Keratinocyte (primary cell): ENCODE measurements around the gene FRMPD1. TPM values are rescaled to one million over a fixed set of nuclear protein-coding genes. Genes with fewer than 3 reads are reported as not detected.

Source experiments
- DNase-seq: peaks from one replicate; pipeline ENCODE4 v3.0.0-alpha.2; 2011; ENCODE audit warnings: low read depth, missing footprints, low spot score
- FAIRE-seq: peaks from 2 replicates; lab custom pipeline; 2011; peaks lifted over from hg19 to GRCh38; lab: Jason Lieb, UNC
- H2AFZ ChIP-seq: 2 replicates; pipeline ENCODE4 v1.6.0; 2012; ENCODE audit warnings: low read length, control low read depth, inconsistent platforms; ENCODE audit not compliant: control insufficient read depth
- H3K27ac ChIP-seq: 2 replicates; pipeline ENCODE4 v1.5.1; 2011; ENCODE audit warnings: low read length; ENCODE audit not compliant: control insufficient read depth, insufficient read depth
- H3K27me3 ChIP-seq: 3 replicates; pipeline ENCODE4 v1.6.0; 2011; ENCODE audit warnings: low read length; ENCODE audit not compliant: control insufficient read depth, insufficient read depth; ENCODE audit errors: extremely low read depth
- H3K36me3 ChIP-seq, 2 experiments: 2 replicates in 1 of 2; 3 replicates in 1 of 2; pipeline ENCODE4 v1.5.1; 2011; ENCODE audit warnings: low read length in 2 of 2, mild to moderate bottlenecking in 1 of 2; ENCODE audit not compliant: control insufficient read depth in 2 of 2, insufficient read depth in 2 of 2; ENCODE audit errors: extremely low read depth in 1 of 2
- H3K4me1 ChIP-seq: 3 replicates; pipeline ENCODE4 v1.5.1; 2011; ENCODE audit warnings: low read length; ENCODE audit not compliant: control insufficient read depth, insufficient read depth; ENCODE audit errors: extremely low read depth
- H3K4me2 ChIP-seq: 3 replicates; pipeline ENCODE4 v1.6.0; 2011; ENCODE audit warnings: low read depth, low read length; ENCODE audit not compliant: control insufficient read depth, insufficient read depth; ENCODE audit errors: extremely low read depth
- H3K4me3 ChIP-seq, 3 experiments: fragments of 200-600 bp in 1 of 3; sonication (generic) in 1 of 3; 2 replicates in 2 of 3; 3 replicates in 1 of 3; pipeline ENCODE4 v1.5.1; 2011 to 2016; ENCODE audit warnings: low read length in 3 of 3, mild to moderate bottlenecking in 3 of 3, control low read depth in 2 of 3, inconsistent platforms in 1 of 3, low read depth in 1 of 3, mixed read lengths in 1 of 3, mixed run types in 1 of 3, moderate library complexity in 1 of 3; ENCODE audit not compliant: control insufficient read depth in 2 of 3, insufficient read depth in 2 of 3; ENCODE audit errors: extremely low read depth in 1 of 3
- H3K79me2 ChIP-seq: 2 replicates; pipeline ENCODE4 v1.6.0; 2012; ENCODE audit warnings: low read length; ENCODE audit not compliant: control insufficient read depth, insufficient read depth
- H3K9ac ChIP-seq: 3 replicates; pipeline ENCODE4 v1.6.0; 2011; ENCODE audit warnings: low read length; ENCODE audit not compliant: control insufficient read depth, insufficient read depth; ENCODE audit errors: extremely low read depth
- H3K9me1 ChIP-seq: 3 replicates; pipeline ENCODE4 v1.6.0; 2011; ENCODE audit warnings: low read length; ENCODE audit not compliant: control insufficient read depth, insufficient read depth; ENCODE audit errors: extremely low read depth
- H3K9me3 ChIP-seq: 2 replicates; pipeline ENCODE4 v1.5.1; 2012; ENCODE audit warnings: low read depth, low read length; ENCODE audit not compliant: control insufficient read depth
- H4K20me1 ChIP-seq: 3 replicates; pipeline ENCODE4 v1.6.0; 2011; ENCODE audit warnings: low read length; ENCODE audit not compliant: control insufficient read depth, insufficient read depth; ENCODE audit errors: extremely low read depth
- CTCF ChIP-seq, 3 experiments: IDR thresholded peaks in 1 of 3; conservative IDR thresholded peaks in 1 of 3; optimal IDR thresholded peaks in 1 of 3; 2 replicates in 2 of 3; 3 replicates in 1 of 3; pipeline versions ENCODE3 to v1.5.1; 2011; ENCODE audit warnings: low read length in 3 of 3, mild to moderate bottlenecking in 3 of 3, moderate library complexity in 2 of 3, control low read depth in 1 of 3, inconsistent platforms in 1 of 3; ENCODE audit not compliant: insufficient read depth in 2 of 3; ENCODE audit errors: extremely low read depth in 1 of 3
- EZH2 ChIP-seq: IDR thresholded peaks from one replicate; pipeline ENCODE4 v1.6.1; 2012; ENCODE audit warnings: inconsistent platforms, mild to moderate bottlenecking, low read length, moderate library complexity
- dilution Hi-C: fragments of 300-500 bp; cut with MboI; formaldehyde crosslinking; loops from one replicate; pipeline ENCODE4 v1.7.0; 2020; ENCODE audit warnings: low sequenced_read_pairs; ENCODE audit not compliant: extremely low pct_ligation_motif_present
- polyA plus RNA-seq, 5 experiments: library from polyadenylated mRNA; depleted of rRNA in 3 of 5; stranded (reverse) in 3 of 5; stranded (forward) in 1 of 5; unstranded in 1 of 5; fragments of >200 nt; gene quantifications; 1 replicate in 1 of 5; 2 replicates in 3 of 5; 3 replicates in 1 of 5; pipeline versions ENCODE4 v1.2.1 to v1.2.3, GENCODE V29; 2011 to 2012; ENCODE audit warnings: missing spikeins in 2 of 5, low read depth in 1 of 5, low replicate concordance in 1 of 5

The FRMPD1 gene
- polyA plus RNA-seq, 1 donor (not counting 4 experiments of a cell fraction or from before 2014, with no cell fraction given) = 0.01 TPM

DNA sequence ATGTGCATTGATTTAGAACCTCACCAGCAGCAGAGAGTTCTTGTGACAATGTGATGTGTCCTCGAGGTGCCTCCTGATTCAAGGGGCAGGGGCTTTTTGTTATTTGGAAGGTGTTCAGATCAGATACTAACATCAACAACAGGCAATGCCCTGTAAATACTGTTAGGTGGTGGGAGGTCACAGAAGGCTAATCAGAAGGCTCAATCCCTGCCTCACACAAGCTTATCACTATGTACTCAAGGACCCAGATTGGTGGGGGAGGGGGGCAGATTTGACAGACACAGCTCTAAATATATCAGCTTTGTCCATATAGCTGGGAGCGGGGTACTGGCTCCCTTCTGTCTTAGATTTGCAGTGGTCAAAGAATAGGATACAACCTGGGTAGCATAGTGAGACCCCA, 2.6 kb downstream of the FRMPD1 start:
- Histone ChIP-seq H3K27ac (no peak overlapping the region), H3K4me3 (no peak overlapping the region), H3K4me2 (no peak overlapping the region), H3K9me1 (no peaks in the 10 kb centered on the region), H3K27me3 (peaks cover 60% of the 10 kb centered on the region), H3K4me1 (peaks cover 4% of the 10 kb centered on the region), H3K9me3 (no peaks in the 10 kb centered on the region), H3K79me2 (no peaks in the 10 kb centered on the region), H3K36me3 (no peaks in the 10 kb centered on the region), H4K20me1 (no peaks in the 10 kb centered on the region), H2AFZ (no peak overlapping the region), H3K9ac (no peak overlapping the region)
- FAIRE-seq (no peak), DNase-seq (no peak)
- TF ChIP-seq EZH2 (no peak), CTCF (optimal IDR thresholded peaks at IDR 0.05 in 1 of 3, IDR thresholded peaks at IDR 0.05 in 1 of 3, conservative IDR thresholded peaks at IDR 0.05 in 1 of 3; ENCODE audit: extremely low read depth in 1 of 3, insufficient read depth in 2 of 3, low read length in 3 of 3) (no peak)
- dilution Hi-C loops = no loop called here

DNA sequence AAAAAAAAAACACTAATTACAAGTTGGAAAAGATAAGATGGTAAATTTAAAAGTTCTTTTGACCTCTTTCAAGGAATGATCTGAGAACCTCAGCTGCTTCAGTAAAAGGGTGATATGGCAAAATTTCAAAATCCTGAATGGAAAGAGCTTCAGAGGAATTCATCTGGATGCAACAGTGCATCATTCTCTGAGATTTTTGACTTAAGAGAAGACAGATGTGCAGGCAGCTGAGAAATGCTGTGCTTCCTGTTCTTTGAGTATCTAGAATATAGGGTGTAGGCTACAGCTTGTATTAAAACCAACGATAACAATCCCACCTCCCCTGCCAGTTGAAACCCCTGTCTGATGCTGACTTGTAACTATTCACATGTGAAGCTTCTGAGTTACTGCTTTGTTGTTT, 6.2 kb downstream of the FRMPD1 start:
- TF ChIP-seq EZH2 (no peak), CTCF (optimal IDR thresholded peaks at IDR 0.05 in 1 of 3, IDR thresholded peaks at IDR 0.05 in 1 of 3, conservative IDR thresholded peaks at IDR 0.05 in 1 of 3; ENCODE audit: extremely low read depth in 1 of 3, insufficient read depth in 2 of 3, low read length in 3 of 3) (no peak)
- FAIRE-seq = no peak
- dilution Hi-C loops = no loop called here

More for the DNA sequence above, 6.2 kb downstream of the FRMPD1 start:
- H3K79me2 ChIP-seq = no peaks in the 10 kb centered on the region
- H3K36me3 ChIP-seq = no peaks in the 10 kb centered on the region
- no peak overlapping the region for H3K27ac ChIP-seq
- H2AFZ ChIP-seq = no peak overlapping the region
- no peaks in the 10 kb centered on the region for H3K9me3 ChIP-seq
- H4K20me1 ChIP-seq = no peaks in the 10 kb centered on the region
- H3K4me3 ChIP-seq = no peak overlapping the region
- no peak for DNase-seq
- H3K27me3 ChIP-seq = peaks cover 36% of the 10 kb centered on the region
- no peak overlapping the region for H3K9ac ChIP-seq
- no peak overlapping the region for H3K4me2 ChIP-seq
- H3K4me1 ChIP-seq = no peaks in the 10 kb centered on the region
- no peaks in the 10 kb centered on the region for H3K9me1 ChIP-seq
